Fibroblast of lung (primary cell): ENCODE measurements around the gene LTA4H. TPM values are rescaled to one million over a fixed set of nuclear protein-coding genes. Genes with fewer than 3 reads are reported as not detected.

Source experiments
- DNase-seq, 2 donors: peaks; one replicate each; pipeline versions ENCODE4 v3.0.0 to v3.0.0-alpha.2; 2010; ENCODE audit warnings: low read depth in 2 of 2
- H2AFZ ChIP-seq: 2 replicates; pipeline ENCODE4 v1.5.1; 2012; ENCODE audit warnings: low read length, control low read depth, inconsistent platforms
- H3K27ac ChIP-seq: 2 replicates; pipeline ENCODE4 v1.5.1; 2011; ENCODE audit warnings: low read length, control low read depth; ENCODE audit not compliant: insufficient read depth
- H3K27me3 ChIP-seq: 2 replicates; pipeline ENCODE4 v1.5.1; 2011; ENCODE audit warnings: mild to moderate bottlenecking, low read length; ENCODE audit not compliant: control insufficient read depth, insufficient read depth
- H3K36me3 ChIP-seq: 2 replicates; pipeline ENCODE4 v1.5.1; 2011; ENCODE audit warnings: low read length; ENCODE audit not compliant: control insufficient read depth, insufficient read depth
- H3K4me1 ChIP-seq: 2 replicates; pipeline ENCODE4 v1.5.1; 2011; ENCODE audit warnings: low read length; ENCODE audit not compliant: control insufficient read depth, insufficient read depth; ENCODE audit errors: extremely low read depth
- H3K4me2 ChIP-seq: 2 replicates; pipeline ENCODE4 v1.5.1; 2011; ENCODE audit warnings: low read length, control low read depth; ENCODE audit not compliant: insufficient read depth; ENCODE audit errors: extremely low read depth
- H3K4me3 ChIP-seq, 4 experiments: fragments of 200-600 bp in 1 of 4; sonication (generic) in 1 of 4; replicated peaks in 1 of 4; 2 replicates each; pipeline ENCODE4 v1.5.1; 2011 to 2016; ENCODE audit warnings: low read length in 4 of 4, low read depth in 3 of 4, mild to moderate bottlenecking in 3 of 4, control low read depth in 2 of 4, inconsistent platforms in 1 of 4, mixed read lengths in 1 of 4; ENCODE audit not compliant: insufficient read depth in 1 of 4; ENCODE audit errors: control extremely low read depth in 1 of 4
- H3K79me2 ChIP-seq: 2 replicates; pipeline ENCODE4 v1.5.1; 2012; ENCODE audit warnings: mild to moderate bottlenecking, low read length, inconsistent platforms; ENCODE audit not compliant: control insufficient read depth, insufficient read depth
- H3K9ac ChIP-seq: 2 replicates; pipeline ENCODE4 v1.5.1; 2011; ENCODE audit warnings: mild to moderate bottlenecking, low read length, control low read depth; ENCODE audit not compliant: insufficient read depth
- H3K9me3 ChIP-seq: 2 replicates; pipeline ENCODE4 v1.5.1; 2012; ENCODE audit warnings: low read depth, low read length; ENCODE audit not compliant: control insufficient read depth, insufficient read depth
- H4K20me1 ChIP-seq: 2 replicates; pipeline ENCODE4 v1.5.1; 2011; ENCODE audit warnings: low read length; ENCODE audit not compliant: control insufficient read depth, insufficient read depth; ENCODE audit errors: extremely low read depth
- EZH2 ChIP-seq: IDR thresholded peaks from 2 replicates; pipeline ENCODE4 v1.5.1; 2012; ENCODE audit warnings: low read length, control low read depth, mild to moderate bottlenecking; ENCODE audit errors: missing control alignments
- polyA plus RNA-seq, 2 donors: library from polyadenylated mRNA; depleted of rRNA in 1 of 2; stranded (reverse) in 1 of 2; unstranded in 1 of 2; fragments of >200 nt; gene quantifications; 2 replicates each; pipeline ENCODE4 v1.2.1, GENCODE V29; 2011 to 2012; ENCODE audit warnings: missing spikeins in 1 of 2
- total RNA-seq: library from RNA; depleted of rRNA; stranded (reverse); fragments of >200 nt; gene quantifications from 2 replicates; pipeline ENCODE4 v1.2.1, GENCODE V29; 2014
- TF ChIP-seq, protein P1 (sequence below), 2 donors: IDR thresholded peaks in 1 of 2; conservative IDR thresholded peaks in 1 of 2; 1 replicate in 1 of 2; 2 replicates in 1 of 2; pipeline ENCODE4 v1.5.1; 2011 to 2012; ENCODE audit warnings: low read length in 2 of 2, control low read depth in 1 of 2, inconsistent platforms in 1 of 2, low read depth in 1 of 2, mild to moderate bottlenecking in 1 of 2

Gene LTA4H
- total and polyA plus RNA-seq, 2 donors (not counting 1 experiment from before 2014, with no cell fraction given): 81.1 to 100 TPM

DNA sequence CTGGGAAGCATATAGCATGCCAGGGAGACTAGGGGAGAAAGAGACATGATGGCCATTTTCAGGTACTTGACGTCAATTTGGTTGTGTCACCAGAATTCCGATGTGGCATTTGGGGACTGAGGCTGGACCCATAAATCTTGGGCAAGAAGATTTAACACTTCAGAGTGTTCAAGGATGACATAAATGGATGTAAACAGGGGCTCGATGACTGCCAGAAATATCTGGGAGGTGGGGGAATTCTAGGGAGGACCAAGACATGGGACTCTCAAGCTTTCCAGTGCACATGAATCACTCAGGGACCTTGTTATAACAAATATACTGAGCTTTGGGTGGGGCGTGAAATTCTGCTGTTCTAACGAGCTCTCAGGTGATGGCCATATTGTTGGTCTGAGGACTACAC is 57.0 kb downstream of the LTA4H start:
- TF ChIP-seq, protein P1, sequence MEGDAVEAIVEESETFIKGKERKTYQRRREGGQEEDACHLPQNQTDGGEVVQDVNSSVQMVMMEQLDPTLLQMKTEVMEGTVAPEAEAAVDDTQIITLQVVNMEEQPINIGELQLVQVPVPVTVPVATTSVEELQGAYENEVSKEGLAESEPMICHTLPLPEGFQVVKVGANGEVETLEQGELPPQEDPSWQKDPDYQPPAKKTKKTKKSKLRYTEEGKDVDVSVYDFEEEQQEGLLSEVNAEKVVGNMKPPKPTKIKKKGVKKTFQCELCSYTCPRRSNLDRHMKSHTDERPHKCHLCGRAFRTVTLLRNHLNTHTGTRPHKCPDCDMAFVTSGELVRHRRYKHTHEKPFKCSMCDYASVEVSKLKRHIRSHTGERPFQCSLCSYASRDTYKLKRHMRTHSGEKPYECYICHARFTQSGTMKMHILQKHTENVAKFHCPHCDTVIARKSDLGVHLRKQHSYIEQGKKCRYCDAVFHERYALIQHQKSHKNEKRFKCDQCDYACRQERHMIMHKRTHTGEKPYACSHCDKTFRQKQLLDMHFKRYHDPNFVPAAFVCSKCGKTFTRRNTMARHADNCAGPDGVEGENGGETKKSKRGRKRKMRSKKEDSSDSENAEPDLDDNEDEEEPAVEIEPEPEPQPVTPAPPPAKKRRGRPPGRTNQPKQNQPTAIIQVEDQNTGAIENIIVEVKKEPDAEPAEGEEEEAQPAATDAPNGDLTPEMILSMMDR (conservative IDR thresholded peaks at IDR 0.05 in 1 of 2, IDR thresholded peaks at IDR 0.05 in 1 of 2; ENCODE audit: low read depth in 1 of 2, low read length in 2 of 2): no peak
- no peak for TF ChIP-seq EZH2
- peaks cover 3% of the 10 kb centered on the region for H3K27me3 ChIP-seq
- DNase-seq: no peak
- H3K79me2 ChIP-seq: no peaks in the 10 kb centered on the region
- H3K4me3 ChIP-seq: no peak overlapping the region
- H3K9me3 ChIP-seq: no peaks in the 10 kb centered on the region
- no peak overlapping the region for H3K4me2 ChIP-seq
- no peaks in the 10 kb centered on the region for H3K4me1 ChIP-seq
- H3K27ac ChIP-seq: no peak overlapping the region
- H3K9ac ChIP-seq: no peak overlapping the region
- H3K36me3 ChIP-seq: no peaks in the 10 kb centered on the region
- H4K20me1 ChIP-seq: no peaks in the 10 kb centered on the region
- no peak overlapping the region for H2AFZ ChIP-seq

DNA sequence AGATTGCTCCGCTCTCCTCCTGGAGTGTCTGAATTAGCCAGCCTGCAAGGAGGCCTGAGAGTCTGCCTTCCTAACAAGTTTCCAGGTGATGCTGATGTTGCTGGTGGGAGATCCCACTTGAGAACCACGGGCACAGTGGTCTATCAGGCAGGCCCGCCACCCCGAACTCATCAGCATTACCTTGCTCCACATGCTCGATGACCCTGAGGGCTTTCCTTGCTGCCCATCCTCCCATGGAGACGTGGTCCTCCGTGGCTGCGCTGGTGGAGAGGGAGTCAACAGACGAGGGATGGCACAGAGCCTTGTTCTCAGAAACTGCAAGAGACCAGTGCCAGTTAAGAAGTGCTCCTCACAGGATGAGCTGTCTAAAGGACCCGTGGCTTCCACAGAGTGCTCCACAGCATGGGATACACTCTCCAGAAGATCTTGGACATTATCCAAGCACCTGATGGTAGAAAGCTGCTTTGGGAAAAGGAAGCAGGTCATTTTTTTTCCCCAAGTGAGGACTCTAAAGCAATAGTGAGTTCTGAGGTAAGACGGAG is 57.6 kb downstream of the LTA4H start:
- Histone ChIP-seq H3K9ac (no peak overlapping the region), H4K20me1 (no peaks in the 10 kb centered on the region), H3K4me2 (no peak overlapping the region), H3K9me3 (no peaks in the 10 kb centered on the region), H3K27ac (no peak overlapping the region), H3K27me3 (peaks cover 3% of the 10 kb centered on the region), H3K4me1 (no peaks in the 10 kb centered on the region), H3K79me2 (no peaks in the 10 kb centered on the region), H3K4me3 (no peak overlapping the region), H2AFZ (no peak overlapping the region), H3K36me3 (no peaks in the 10 kb centered on the region)
- no peak for TF ChIP-seq EZH2
- TF ChIP-seq, protein P1 (conservative IDR thresholded peaks at IDR 0.05 in 1 of 2, IDR thresholded peaks at IDR 0.05 in 1 of 2; ENCODE audit: low read depth in 1 of 2, low read length in 2 of 2): no peak
- DNase-seq: no peak

DNA sequence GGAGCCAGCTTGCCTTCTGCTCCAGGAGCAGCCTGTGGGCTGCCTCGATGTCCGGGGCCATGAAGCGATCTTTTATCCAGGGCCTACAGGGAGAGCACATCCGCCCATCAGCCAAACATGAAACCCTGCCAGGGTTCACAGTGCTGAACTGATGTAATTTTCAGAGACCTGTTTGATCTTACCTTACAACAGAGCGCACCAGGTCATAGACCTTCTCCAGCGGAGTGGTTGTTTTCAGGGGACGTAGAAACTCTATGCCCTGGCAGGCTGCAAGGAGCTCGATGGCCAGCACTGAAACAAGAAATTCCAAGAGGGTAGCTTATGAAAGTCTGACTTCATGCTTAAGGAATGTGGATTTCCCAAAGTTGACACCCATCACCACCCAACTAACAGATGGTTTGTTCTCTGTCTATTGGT is 59.0 kb downstream of the LTA4H start:
- H3K9ac ChIP-seq: no peak overlapping the region
- no peaks in the 10 kb centered on the region for H3K9me3 ChIP-seq
- no peaks in the 10 kb centered on the region for H3K36me3 ChIP-seq
- no peak overlapping the region for H3K27ac ChIP-seq
- no peak overlapping the region for H3K4me2 ChIP-seq
- H2AFZ ChIP-seq: no peak overlapping the region
- TF ChIP-seq, protein P1 (conservative IDR thresholded peaks at IDR 0.05 in 1 of 2, IDR thresholded peaks at IDR 0.05 in 1 of 2; ENCODE audit: low read depth in 1 of 2, low read length in 2 of 2): no peak
- no peak for TF ChIP-seq EZH2
- no peak overlapping the region for H3K4me3 ChIP-seq
- peaks cover 3% of the 10 kb centered on the region for H3K27me3 ChIP-seq
- H3K4me1 ChIP-seq: no peaks in the 10 kb centered on the region
- no peaks in the 10 kb centered on the region for H3K79me2 ChIP-seq
- DNase-seq: peak; percentile 36 to 39
- H4K20me1 ChIP-seq: no peaks in the 10 kb centered on the region
